Measurements from ENCODE around the gene ERMP1. TPM values are rescaled to one million over a fixed set of nuclear protein-coding genes. Genes with fewer than 3 reads are reported as not detected.

Gene ERMP1
- total and polyA plus RNA-seq, 2 of the 8 experiments (the other 6 are each of a cell fraction or from before 2014, with no cell fraction given) = 12.8 to 16.7 TPM

- Histone ChIP-seq H2BK12ac (ENCODE audit: low read depth, low read length) (no peak overlapping the region), H2BK5ac (ENCODE audit: low read depth, low read length) (no peak overlapping the region), H4K91ac (replicated peaks; ENCODE audit: insufficient read length, low read length) (no peak overlapping the region), H3K79me2 (ENCODE audit: control insufficient read depth in 1 of 2, insufficient read depth in 2 of 2, low read length in 2 of 2) (peaks cover 0 to 3% of the 10 kb centered on the region in 2 experiments; a peak in 1 of 4 replicates), H3K9ac (replicated peaks in 1 of 4; ENCODE audit: extremely low read depth in 1 of 4, low read depth in 3 of 4, low read length in 3 of 4) (no peak overlapping the region), H3K79me1 (ENCODE audit: low read depth, low read length) (no peaks in the 10 kb centered on the region), H2BK20ac (ENCODE audit: low read length) (no peak overlapping the region), H3K4me2 (ENCODE audit: insufficient read depth in 1 of 2, low read depth in 2 of 2, low read length in 2 of 2) (no peak overlapping the region), H3K4ac (replicated peaks; ENCODE audit: insufficient read length, low read depth, low read length) (no peak overlapping the region), H3K56ac (replicated peaks; ENCODE audit: insufficient read length, low read depth, low read length) (no peak overlapping the region), H3K9me3 (ENCODE audit: insufficient read depth in 2 of 2, low read depth in 1 of 2, low read length in 1 of 2) (no peaks in the 10 kb centered on the region), H3K18ac (ENCODE audit: extremely low read depth, low read length) (no peak overlapping the region), H3K27me3 (replicated peaks in 1 of 4; ENCODE audit: control insufficient read depth in 3 of 4, extremely low read depth in 1 of 4, insufficient read depth in 3 of 4, low read length in 3 of 4) (no peaks in the 10 kb centered on the region; a peak in 1 of 7 replicates), H3K23ac (ENCODE audit: insufficient read length) (no peak overlapping the region), H4K8ac (ENCODE audit: extremely low read depth, insufficient read depth, low read length) (no peak overlapping the region), H3K14ac (ENCODE audit: insufficient read length) (no peak overlapping the region), H3K36me3 (ENCODE audit: control insufficient read depth in 2 of 4, insufficient read depth in 4 of 4, low read length in 3 of 4) (no peaks in the 10 kb centered on the region; a peak in 1 of 8 replicates), H3K4me3 (ENCODE audit: extremely low read depth in 1 of 4, insufficient read depth in 2 of 4, low read depth in 3 of 4, low read length in 4 of 4) (no peak overlapping the region), H2BK120ac (replicated peaks; ENCODE audit: low read depth, low read length) (no peak overlapping the region), H3K4me1 (replicated peaks in 1 of 4; ENCODE audit: control insufficient read depth in 3 of 4, insufficient read depth in 4 of 4, low read length in 3 of 4) (peaks cover 0 to 9% (median 4%) of the 10 kb centered on the region in 4 experiments; a peak in 4 of 7 replicates), H4K5ac (ENCODE audit: insufficient read length, low read depth, low read length) (no peak overlapping the region), H3K23me2 (ENCODE audit: low read depth, low read length) (peaks cover 8% of the 10 kb centered on the region), H3K27ac (ENCODE audit: low read depth, low read length) (no peak overlapping the region), H4K20me1 (replicated peaks in 1 of 2; ENCODE audit: control insufficient read depth in 1 of 2, insufficient read depth in 2 of 2, low read length in 2 of 2) (peaks cover 0 to 2% of the 10 kb centered on the region in 2 experiments), H2AFZ (ENCODE audit: low read length) (no peak overlapping the region), H2AK5ac (ENCODE audit: low read depth, low read length) (no peak overlapping the region), H2BK15ac (ENCODE audit: low read length) (no peak overlapping the region)
- ChIA-PET POLR2A (ENCODE audit: partially characterized antibody) (interaction anchor here (0.6 to 1.3 kb wide), 2 partner anchors 18 to 579 kb away, joined by 3 to 4 read pairs; partner anchors contain the start of gene UHRF2), CTCF (ENCODE audit: partially characterized antibody) (interaction anchor here (0.6 to 3.4 kb wide), 8 partner anchors 9 to 249 kb away, joined by 3 to 12 read pairs (median 5); no protein-coding TSS in a partner anchor)
- no peak for DNase-seq (ENCODE audit: low read depth in 1 of 2, low spot score in 2 of 2)
- WGBS, 2 experiments (ENCODE audit: extremely low coverage in 1 of 2, insufficient coverage in 1 of 2, insufficient read length in 1 of 2, insufficient replicate concordance in 2 of 2, low coverage in 1 of 2, low lambda C conversion rate in 2 of 2, missing lambda C conversion rate in 1 of 2) = 95% methylated on average over 1 of the region's 1 CpG; no CpG with 5 or more reads in 1 of the 2 experiments
- FAIRE-seq = no peak
- no peak for TF ChIP-seq PHF8 (conservative IDR thresholded peaks at IDR 0.05; ENCODE audit: low read depth, low read length)
These were observed 1.3 kb upstream of the ERMP1 start for GRCh38 chr9:5834214-5834613.

All from H1 (cell line).